HPDE6-E6E7 (cell line): ENCODE measurements around the gene CRELD1.
"Not testable (repeated sequence)": the region's sequence is repeated elsewhere in the genome, so short reads cannot be mapped to it uniquely, and the experiment has no call there.

Experiments
- DNase-seq: peaks from one replicate; pipeline ENCODE4 v3.0.0; 2011; ENCODE audit warnings: missing footprints; ENCODE audit errors: extremely low spot score

The CRELD1 gene

DNA sequence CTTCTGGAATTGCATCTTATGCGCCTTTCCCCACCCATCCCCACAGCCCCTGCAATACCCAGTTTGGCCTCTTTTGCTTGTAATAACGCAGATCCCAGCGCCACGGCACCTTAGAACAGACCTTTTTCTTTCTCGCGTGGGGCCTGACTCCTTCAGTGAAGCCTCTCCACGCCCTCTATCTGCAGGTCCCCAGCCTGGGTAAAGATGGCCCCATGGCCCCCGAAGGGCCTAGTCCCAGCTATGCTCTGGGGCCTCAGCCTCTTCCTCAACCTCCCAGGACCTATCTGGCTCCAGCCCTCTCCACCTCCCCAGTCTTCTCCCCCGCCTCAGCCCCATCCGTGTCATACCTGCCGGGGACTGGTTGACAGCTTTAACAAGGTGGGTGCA, 594 bp downstream of the CRELD1 start:
- no peak for DNase-seq

DNA sequence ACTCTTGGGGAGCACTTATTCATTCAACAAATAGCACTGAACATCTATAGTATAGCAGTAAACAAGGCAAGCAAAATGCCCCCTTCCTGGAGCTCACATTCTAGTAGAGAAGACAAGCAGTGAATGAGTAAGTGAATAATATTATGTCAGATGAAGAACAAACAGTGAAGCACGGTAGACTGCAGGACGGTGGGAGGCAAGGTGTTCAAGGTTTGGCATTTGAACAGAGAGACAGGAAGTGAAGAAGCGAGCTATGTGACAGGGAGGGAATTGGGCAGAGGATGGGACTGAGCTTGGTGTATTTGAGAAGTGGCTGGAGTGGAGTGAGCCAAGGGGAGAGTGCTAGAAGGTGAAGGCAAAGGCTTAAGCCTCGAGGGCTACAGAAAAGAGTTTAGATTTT, 1.4 kb downstream of the CRELD1 start:
- no peak for DNase-seq

DNA sequence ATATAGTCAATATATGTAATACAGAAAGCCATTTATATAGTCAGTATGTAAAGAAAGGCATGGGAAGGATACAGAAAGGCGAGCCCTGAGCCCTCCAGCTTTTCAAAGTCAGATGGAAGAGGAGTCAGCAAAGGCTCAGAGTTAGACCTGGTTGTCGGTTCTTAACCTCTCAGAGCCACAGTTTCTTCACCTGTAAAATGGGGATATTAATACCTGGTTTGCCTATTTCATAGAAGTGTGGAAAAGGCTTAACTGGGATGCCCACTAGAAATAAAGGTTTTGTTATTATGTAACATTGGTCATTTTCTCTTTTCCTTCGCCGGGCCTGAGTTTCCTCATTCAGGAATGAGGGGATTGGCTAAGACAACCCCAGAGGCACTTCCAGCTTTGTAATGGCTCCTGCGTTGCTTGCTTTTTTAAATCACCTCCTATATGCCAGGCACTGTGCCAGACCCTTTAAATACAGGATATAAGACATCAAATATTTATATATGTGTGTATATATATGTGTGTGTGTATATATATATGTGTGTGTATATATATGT, 2.4 kb downstream of the CRELD1 start:
- DNase-seq: no peak

DNA sequence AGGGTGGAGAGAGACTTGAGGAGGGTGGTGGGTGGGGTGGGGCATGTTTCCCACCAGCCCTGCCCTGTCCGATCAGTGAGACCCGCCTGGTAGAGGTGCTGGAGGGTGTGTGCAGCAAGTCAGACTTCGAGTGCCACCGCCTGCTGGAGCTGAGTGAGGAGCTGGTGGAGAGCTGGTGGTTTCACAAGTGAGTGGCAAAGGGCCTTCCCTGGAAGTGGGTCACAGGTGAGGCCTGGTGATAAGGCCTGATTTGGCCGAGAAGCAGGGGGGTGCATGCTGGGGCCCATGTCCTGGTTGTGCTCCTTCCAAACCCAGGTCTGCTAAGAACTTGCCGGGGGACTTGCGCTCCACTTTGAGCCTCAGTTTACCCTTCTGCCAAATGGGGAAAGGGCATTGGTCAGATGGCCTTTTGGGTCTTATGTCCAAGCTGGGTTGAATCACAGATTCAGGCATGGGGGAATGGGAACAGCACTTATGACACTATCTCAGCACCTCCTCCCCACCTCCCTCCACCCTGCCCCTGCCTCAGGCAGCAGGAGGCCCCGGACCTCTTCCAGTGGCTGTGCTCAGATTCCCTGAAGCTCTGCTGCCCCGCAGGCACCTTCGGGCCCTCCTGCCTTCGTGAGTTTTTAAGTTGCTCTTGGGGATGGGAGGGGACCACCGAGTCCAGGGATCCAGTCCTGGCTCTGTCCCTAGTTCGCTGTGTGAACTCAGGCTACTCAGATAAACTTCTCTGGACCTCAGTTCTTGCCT, 4.0 kb downstream of the CRELD1 start:
- no peak for DNase-seq

DNA sequence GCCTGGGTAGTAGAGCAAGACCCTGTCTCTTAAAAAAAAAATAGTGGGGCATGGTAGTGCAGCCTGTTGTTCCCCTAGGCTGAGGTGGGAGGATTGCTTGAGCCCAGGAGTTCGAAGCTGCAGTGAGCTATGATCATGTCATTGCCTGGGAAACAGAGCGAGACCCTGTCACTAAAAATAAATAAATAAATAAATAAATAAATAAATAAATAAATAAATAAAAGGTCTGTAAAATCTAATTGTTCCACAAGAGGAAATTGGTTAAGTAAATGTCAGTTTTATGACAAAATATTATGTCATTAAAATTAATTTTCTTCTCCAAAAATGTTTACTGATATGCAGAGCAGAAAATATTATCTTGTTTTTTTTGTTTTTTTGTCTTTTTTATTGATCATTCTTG, 5.3 kb downstream of the CRELD1 start:
- no peak for DNase-seq

DNA sequence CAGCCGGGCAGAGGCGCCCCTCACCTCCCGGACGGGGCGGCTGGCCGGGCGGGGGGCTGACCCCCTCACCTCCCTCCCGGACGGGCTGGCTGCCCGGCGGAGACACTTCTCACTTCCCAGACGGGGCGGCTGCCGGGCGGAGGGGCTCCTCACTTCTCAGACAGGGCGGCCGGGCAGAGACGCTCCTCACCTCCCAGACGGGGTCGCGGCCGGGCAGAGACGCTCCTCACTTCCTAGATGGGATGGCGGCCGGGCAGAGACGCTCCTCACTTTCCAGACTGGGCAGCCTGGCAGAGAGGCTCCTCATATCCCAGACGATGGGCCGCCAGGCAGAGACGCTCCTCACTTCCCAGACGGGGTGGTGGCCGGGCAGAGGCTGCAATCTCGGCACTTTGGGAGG, 6.3 kb downstream of the CRELD1 start:
- DNase-seq: not testable (repeated sequence)

DNA sequence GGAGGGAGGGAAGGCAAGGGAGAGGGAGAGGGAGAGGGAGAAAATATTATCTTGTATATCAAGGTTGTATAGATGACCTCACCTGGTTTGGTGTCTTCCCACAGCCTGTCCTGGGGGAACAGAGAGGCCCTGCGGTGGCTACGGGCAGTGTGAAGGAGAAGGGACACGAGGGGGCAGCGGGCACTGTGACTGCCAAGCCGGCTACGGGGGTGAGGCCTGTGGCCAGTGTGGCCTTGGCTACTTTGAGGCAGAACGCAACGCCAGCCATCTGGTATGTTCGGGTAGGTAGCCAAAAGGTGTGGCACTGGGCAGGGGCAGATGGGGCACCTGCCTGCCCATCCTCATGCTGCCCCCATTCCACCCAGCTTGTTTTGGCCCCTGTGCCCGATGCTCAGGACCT, 7.1 kb downstream of the CRELD1 start:
- DNase-seq: no peak

DNA sequence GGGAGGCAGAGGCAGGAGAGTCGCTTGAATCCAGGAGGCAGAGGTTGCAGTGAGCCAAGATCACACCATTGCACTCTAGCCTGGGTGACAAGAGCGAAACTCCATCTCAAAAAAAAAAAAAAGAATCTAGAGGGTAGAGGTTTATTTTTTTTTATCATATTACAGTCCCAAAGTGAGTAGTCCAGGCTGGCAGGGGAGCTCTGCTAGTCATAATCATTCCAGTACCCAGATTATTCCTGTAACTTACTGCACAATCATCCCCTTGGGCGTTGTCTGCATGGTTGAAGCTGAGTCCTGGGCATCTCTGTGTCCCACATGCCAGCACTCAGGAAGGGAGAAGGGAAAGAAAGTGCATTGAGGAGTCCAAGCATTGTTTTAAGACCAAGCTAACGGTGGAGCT, 8.5 kb downstream of the CRELD1 start:
- DNase-seq: no peak

DNA sequence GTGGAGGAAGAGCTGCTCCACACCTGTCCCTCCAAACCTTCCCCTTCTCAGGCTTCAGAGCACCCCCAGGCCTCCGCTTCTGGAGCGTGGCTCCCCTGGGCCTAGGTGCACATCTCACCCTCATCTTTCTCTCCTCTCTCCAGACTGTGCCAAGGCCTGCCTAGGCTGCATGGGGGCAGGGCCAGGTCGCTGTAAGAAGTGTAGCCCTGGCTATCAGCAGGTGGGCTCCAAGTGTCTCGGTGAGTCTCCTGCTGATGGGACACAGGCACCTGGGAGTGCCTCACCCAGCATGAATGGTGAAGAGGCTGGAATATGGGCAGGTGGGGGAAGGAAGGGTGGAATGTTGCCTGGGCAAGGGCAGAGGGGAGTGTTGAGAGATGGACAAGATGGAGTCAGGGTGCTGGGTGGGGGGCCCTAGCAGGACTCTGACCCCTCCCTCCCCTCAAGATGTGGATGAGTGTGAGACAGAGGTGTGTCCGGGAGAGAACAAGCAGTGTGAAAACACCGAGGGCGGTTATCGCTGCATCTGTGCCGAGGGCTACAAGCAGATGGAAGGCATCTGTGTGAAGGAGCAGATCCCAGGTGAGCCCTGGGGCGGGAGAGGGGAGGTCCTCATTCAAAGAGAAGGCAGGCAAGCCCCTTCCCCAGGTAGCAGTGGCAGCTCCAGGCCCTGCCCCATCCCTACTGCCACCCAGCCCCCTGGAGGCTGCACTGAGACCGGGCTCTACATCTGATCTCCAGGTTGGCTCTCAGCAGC, 9.5 kb downstream of the CRELD1 start:
- no peak for DNase-seq

DNA sequence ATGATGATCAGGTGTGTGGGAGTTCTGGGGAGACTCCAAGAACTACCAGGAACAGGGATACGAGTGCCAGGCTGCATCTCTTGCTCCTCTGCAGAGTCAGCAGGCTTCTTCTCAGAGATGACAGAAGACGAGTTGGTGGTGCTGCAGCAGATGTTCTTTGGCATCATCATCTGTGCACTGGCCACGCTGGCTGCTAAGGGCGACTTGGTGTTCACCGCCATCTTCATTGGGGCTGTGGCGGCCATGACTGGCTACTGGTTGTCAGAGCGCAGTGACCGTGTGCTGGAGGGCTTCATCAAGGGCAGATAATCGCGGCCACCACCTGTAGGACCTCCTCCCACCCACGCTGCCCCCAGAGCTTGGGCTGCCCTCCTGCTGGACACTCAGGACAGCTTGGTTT, 10.6 kb downstream of the CRELD1 start:
- no peak for DNase-seq

DNA sequence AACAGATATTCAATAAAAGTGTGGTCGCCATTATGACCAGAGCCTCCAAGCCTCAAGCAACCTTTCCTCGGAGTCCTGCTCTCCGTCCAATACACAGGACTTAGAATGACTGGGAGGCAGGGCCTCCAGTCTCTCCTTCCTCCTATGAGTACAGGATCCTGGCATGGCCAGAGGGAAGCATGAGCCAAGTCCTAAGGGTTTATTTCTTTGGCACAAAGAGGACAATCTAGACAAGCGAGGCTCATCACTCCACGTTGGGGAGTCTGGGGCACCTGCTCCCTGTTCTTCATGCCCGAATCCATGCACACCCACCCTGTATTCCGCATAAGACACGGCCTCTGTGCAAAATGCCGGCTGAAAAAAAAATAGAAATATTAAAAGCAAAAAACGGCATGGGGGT, 11.7 kb downstream of the CRELD1 start:
- DNase-seq: no peak

DNA sequence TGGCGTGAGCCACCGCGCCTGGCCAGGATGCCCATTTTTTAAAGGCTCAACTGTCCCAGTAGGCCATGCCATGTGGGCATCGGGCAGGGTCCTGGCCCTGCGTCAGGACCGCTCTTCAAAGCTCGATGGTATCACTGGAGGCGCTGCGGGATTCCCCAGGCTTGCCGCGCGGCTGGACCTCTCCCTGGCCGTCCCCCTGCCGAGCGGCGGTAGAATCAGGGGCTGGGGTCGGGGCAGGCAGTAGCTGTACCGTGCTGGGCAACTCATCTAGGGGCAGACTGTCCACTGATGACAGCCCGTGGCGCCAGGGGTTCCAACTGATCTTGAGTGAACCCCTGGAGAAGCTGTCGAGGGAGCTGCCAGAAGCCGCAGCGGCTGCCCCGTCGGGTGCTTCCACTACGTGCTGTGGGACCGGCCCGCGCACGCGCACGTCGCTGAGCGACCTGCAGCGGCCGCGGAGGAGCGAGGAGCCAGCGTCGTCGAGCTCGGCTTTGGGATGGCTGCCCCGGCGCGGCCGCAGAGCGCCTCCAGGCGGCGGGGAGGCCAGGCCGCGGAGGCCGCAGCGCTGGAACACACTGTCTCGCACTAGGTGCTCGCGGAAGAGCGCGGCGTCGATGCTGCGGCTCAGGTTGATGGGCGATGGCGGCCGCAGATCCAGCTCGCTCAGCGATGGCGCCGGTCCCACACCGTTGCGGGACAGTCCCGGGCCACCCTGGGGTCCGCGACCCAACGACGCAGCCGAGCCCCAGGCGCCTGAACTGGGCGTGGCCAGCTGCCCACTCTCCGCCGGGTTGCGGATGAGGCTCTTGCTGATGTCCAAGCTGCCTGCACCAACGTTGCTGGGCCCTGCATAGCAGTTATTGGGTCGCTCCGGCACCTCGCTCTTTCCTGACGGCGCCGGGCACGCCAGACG, 12.7 kb downstream of the CRELD1 start:
- DNase-seq: no peak

DNA sequence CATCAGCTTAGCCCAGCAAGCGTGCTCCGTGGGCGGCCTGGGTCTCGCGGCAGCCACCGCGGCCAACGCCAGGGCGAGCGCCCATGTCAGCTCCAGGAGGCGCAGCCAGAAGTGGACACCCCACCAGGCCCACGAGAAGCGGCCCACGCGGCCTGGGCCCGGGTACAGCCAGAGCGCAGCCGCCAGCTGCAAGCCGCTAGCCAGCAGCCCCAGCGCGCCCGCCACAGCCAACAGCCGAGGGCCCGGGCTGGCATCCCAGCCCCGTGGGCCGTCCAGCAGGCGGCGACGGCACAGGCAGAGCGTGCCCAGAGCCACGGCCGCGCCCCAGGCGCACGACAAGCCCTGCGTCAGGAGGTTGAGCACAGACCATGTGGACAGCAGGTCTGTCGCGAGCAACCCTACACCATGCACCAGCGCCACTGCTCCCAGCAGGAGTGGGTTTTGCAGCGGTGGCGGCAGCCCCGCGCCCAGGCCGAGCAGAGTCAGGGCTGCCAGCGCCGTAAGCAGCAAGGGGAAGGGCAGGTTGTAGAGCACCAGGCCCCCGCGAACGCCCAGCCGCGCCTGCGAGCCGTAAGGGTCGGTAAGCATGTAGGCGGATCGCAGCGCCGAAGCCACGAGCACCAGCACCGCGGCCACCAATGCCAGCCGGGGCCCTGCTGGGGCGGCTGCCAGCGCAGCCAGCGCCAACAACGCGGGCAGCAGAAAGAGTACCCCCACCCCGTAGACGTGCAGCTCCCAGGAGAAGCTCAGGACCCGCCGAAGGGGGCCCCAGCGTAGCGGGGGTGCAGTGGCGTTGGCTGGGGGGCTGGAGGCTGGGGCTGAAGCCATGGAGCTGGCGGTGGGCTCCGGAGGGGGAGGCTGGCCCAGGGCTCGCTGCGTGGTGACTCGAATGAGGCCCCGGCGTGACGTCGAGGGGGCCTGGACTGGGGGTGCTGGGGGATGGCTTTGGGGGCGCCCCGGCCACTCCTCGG, 13.7 kb downstream of the CRELD1 start:
- no peak for DNase-seq

DNA sequence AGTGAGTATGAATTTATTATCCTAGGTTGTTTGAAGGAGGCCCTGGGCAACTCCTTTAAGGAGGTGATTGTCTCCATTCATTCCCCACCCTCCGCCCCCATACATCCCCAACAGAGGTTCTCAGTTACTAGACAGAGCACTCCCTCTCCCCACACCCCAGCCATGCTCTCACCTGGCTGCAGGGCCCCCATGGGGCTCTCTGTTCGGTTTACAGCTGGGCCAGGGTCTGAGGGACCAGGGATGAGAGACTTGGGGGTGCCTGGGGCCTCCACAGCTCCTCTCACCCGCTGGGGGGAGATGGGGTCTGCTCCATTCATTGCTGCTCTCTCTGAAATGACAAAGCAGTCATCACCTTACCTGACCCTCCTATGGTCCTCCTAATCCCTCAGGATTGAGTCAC, 15.0 kb downstream of the CRELD1 start:
- no peak for DNase-seq

DNA sequence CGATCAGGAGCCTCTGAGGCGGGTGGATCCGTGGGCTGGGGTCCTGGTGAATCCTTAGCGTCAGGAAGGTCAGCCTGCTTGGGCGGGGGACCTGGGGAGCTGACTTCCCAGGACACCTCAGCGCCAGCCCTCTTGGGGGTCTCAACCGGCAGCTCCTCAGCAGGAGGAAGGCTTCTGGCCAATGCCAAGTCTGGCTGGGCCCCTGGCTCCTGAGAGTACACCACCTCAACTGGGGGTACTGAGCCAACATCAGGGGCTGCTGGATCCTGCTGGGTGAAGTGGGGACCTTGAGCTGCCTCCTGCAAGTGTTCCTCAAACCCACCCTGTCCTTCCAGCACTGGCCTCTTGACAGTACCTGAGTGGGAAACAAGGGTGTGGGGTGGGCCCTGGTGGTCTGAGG, 15.5 kb downstream of the CRELD1 start:
- no peak for DNase-seq

DNA sequence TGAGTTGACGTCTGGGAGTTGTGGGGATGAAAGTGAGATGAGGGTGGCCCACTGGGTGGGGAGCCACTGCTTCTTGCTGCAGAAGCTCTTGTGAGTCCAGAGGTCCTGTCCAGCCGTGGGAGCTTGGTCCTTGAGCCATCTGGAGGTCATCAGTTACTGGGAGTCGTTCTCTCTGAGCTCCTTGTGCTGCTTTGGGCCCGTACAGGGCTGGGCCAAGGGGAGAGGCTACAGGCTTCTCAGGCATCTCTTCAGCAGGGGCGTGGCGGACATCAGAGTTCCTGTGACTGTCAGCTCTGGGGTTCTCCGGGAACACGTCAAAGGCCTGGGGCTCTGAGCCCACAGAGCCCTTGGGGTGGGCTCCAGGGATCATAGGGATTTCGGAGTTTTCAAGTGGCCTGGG, 16.0 kb downstream of the CRELD1 start:
- DNase-seq: no peak

DNA sequence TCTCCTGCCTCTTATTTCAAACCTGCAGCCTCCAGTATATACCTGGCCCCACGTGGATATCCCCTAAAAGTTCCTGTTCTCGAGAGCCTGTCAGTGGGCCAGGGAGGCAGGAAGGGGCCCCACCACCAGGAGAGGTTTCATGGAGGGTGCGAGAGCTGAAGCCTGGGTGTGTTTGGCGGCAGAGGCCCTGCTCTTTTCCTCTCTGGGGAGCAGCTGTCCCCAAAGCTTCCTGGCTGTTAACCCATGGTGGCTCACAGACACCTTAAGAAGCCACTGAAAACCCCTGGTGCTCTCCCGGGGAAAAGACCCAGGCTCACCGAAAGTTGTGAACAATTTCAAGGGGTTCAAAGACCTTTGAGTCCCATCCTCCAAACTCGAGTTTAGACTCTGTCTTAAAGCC, 17.5 kb downstream of the CRELD1 start:
- no peak for DNase-seq

DNA sequence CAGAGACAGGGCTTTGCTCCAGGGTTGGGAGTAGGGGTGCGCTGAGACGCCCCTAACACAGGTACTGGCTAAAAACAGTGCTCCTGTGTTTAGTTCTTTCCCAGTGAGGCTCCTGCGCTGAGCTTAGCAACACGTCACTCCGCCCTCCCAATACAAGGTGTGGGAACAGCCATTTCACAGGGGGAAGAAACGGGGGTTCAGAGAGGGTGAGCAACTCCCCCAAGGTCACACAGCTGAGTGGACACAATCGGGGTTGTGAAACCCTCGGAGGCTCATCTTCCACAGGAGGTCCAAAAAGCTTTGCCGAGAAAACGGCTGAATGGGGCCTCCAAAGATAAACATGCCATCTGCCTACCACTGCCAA, 17.9 kb downstream of the CRELD1 start:
- DNase-seq: no peak

DNA sequence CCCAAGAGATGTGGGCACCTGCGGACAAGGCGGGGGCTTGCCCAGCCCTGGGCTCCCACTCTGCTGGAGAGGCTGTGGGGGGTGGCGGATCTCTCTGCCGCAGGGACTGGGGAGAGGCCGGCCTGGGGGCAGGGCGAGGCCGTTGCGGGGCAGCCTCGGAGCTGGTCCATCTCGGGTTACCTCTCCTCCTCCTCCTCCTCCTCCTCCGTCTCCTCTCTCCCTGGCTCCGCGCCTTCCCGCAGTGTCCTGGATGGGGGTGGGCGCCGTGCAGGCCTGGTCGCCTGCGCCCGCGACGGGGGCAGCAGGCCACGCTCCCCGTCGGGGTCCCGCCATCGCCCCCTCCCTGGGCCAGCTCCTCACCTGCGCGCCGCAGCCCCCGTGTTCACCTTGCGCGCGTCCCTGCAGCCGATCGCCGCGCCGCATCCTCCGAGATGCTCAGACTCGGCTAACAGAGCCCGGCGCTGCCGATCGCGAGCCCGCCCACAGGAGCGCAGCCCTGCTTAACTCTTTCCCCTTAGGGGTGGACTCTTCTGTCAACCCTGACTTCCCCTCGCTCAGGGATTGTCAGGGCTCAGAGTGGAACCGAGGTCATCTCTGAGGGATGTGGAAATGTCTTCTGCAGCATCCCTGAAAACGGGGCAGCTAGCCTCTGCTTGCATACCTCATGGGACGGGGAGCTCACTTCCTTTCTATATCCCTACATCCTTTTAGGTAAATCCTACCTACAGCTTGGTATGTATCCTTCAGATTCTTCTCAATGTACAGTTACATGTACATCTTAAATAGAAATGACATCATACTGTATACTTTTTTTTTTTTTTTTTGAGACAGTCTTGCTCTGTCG, 18.6 kb downstream of the CRELD1 start, which contains the start of gene PRRT3:
Gene PRRT3 (minus strand): TSS at position 447 of the 844 bp plus-strand sequence. CDS start 2,293 bp downstream, outside the sequence.
- no peak for DNase-seq

DNA sequence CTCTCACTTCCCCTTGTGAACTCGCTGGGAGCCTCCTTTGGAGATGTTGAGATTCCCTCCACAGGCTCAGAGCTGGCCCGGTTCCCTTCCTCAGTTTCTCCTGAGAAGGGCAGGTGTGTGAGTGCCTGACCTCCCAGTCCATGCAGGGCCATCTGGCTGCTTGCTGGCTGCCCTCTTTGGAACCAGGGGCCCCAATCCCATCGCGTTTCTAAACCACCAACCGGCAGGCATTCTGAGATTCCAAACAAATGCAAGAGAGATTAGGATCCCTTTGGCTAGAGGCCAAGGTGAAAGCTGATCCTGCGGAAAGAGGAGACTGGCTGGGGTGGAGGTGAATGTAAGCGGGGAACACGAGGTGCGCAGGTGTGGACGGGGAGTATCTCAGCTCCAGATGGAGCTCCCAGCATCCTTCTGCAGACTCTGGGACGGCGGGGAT, 21.5 kb downstream of the CRELD1 start:
- no peak for DNase-seq
